ENCODE data around the gene SEMA3E.
"Not testable (repeated sequence)": the region's sequence is repeated elsewhere in the genome, so short reads cannot be mapped to it uniquely, and the experiment has no call there.

Gene SEMA3E

GRCh38 chr7:83459101-83459929, 189.6 kb downstream of the SEMA3E start:
- H3K27me3 ChIP-seq (ENCODE audit: insufficient read depth, low read depth, severe bottlenecking); DNase-seq; H3K36me3 ChIP-seq; H3K4me3 ChIP-seq (ENCODE audit: low read depth, low read length); H3K9me3 ChIP-seq (ENCODE audit: severe bottlenecking); H3K27ac ChIP-seq: not testable (repeated sequence)

- Histone ChIP-seq H3K27me3 (ENCODE audit: insufficient read depth, low read depth, severe bottlenecking) (no peaks in the 10 kb centered on the region), H3K36me3 (no peaks in the 10 kb centered on the region), H3K9me3 (ENCODE audit: severe bottlenecking) (no peaks in the 10 kb centered on the region), H3K27ac (no peak overlapping the region), H3K4me3 (ENCODE audit: low read depth, low read length) (no peak overlapping the region)
- TF ChIP-seq CTCF (IDR thresholded peaks at IDR 0.05; ENCODE audit: low read depth, low read length) = no peak
- DNase-seq = no peak
Observed at GRCh38 chr7:83457022-83457892, 191.7 kb downstream of the SEMA3E start.

GRCh38 chr7:83456413-83456812, 192.5 kb downstream of the SEMA3E start:
- Histone ChIP-seq H3K36me3 (no peaks in the 10 kb centered on the region), H3K4me3 (ENCODE audit: low read depth, low read length) (no peak overlapping the region), H3K27ac (no peak overlapping the region), H3K9me3 (ENCODE audit: severe bottlenecking) (no peaks in the 10 kb centered on the region), H3K27me3 (ENCODE audit: insufficient read depth, low read depth, severe bottlenecking) (no peaks in the 10 kb centered on the region)
- DNase-seq = no peak
- TF ChIP-seq CTCF (IDR thresholded peaks at IDR 0.05; ENCODE audit: low read depth, low read length) = no peak

DNA sequence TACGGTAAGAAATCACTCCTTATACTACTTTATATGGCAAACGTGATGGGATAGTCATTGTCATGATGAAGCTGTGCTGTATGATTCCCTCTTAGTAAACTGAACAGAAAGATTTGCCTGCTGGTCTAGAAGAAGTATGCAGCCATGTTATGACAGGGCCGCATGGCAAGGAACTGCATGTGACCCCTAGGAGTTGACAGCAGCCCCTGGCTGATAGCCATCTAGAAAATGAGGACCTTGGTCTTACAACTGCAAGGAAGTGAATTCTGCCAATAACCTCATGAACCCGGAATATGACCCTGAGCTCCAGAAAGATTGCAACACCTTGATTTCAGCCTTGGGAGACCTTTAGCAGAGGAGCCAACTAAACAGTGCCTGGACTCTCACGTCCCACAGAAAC, 193.3 kb downstream of the SEMA3E start:
- Histone ChIP-seq H3K27ac (no peak overlapping the region), H3K4me3 (ENCODE audit: low read depth, low read length) (no peak overlapping the region), H3K27me3 (ENCODE audit: insufficient read depth, low read depth, severe bottlenecking) (no peaks in the 10 kb centered on the region), H3K36me3 (no peaks in the 10 kb centered on the region), H3K9me3 (ENCODE audit: severe bottlenecking) (no peaks in the 10 kb centered on the region)
- DNase-seq = no peak
- TF ChIP-seq CTCF (IDR thresholded peaks at IDR 0.05; ENCODE audit: low read depth, low read length) = no peak

- H3K27me3 ChIP-seq (ENCODE audit: insufficient read depth, low read depth, severe bottlenecking) = no peaks in the 10 kb centered on the region
- DNase-seq = peak; percentile 14
Observed at GRCh38 chr7:83452256-83452655, 196.7 kb downstream of the SEMA3E start.

More at GRCh38 chr7:83452256-83452655, 196.7 kb downstream of the SEMA3E start:
- Histone ChIP-seq H3K27ac (no peak overlapping the region), H3K9me3 (ENCODE audit: severe bottlenecking) (no peaks in the 10 kb centered on the region), H3K36me3 (no peaks in the 10 kb centered on the region), H3K4me3 (ENCODE audit: low read depth, low read length) (no peak overlapping the region)
- TF ChIP-seq CTCF (IDR thresholded peaks at IDR 0.05; ENCODE audit: low read depth, low read length) = no peak
